HG02870 (cell line): ENCODE measurements around the gene ANO9.

ENCODE experiments used
- ATAC-seq: cut with Tn5 transposase; IDR thresholded peaks from one replicate; pipeline ENCODE4 v1.9.1; 2021; ENCODE audit warnings: mild to moderate bottlenecking, moderate library complexity; ENCODE audit not compliant: unreplicated experiment

ANO9 gene

GRCh38 chr11:372809-373715 lies 68.7 kb downstream of the ANO9 start:
- ATAC-seq = no peak

GRCh38 chr11:371716-372590 lies 69.9 kb downstream of the ANO9 start:
- no peak for ATAC-seq

GRCh38 chr11:371051-371450 lies 70.8 kb downstream of the ANO9 start:
- no peak for ATAC-seq

GRCh38 chr11:370070-370941 lies 71.5 kb downstream of the ANO9 start:
- ATAC-seq = no peak

DNA sequence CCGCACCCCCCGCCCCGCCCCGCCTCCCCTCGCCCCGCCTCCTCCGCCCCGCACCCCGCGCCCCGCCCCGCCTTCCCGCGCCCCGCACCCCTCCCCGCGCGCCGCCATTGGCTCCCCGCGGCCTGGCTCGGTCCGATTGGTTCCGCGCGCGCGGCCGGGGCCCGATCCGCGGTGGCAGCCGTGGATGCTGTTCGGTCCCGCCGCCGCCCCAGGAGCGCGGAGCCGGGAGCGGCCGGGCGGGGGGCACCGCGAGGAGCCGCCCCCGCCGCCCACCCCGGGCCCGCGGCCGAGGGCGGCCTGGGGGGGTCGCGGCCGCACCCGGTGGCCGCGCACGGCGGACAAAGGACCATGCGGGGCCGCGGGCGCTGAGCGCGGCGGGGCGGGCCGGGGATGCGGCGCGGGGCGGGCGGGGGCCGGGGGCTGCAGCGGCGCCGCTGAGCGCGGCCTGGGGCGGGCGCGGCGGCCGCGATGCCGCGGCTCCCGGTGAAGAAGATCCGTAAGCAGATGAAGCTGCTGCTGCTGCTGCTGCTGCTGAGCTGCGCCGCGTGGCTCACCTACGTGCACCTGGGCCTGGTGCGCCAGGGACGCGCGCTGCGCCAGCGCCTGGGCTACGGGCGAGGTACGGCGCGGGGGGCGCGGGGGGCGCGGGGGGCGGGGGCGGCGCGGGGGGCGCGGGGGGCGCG lies 72.3 kb downstream of the ANO9 start, which contains the start of gene B4GALNT4:
TSS of gene B4GALNT4 (plus strand) at position 164 of the 683 bp plus-strand sequence. CDS start at position 469, 305 bp downstream.
- ATAC-seq = no peak

DNA sequence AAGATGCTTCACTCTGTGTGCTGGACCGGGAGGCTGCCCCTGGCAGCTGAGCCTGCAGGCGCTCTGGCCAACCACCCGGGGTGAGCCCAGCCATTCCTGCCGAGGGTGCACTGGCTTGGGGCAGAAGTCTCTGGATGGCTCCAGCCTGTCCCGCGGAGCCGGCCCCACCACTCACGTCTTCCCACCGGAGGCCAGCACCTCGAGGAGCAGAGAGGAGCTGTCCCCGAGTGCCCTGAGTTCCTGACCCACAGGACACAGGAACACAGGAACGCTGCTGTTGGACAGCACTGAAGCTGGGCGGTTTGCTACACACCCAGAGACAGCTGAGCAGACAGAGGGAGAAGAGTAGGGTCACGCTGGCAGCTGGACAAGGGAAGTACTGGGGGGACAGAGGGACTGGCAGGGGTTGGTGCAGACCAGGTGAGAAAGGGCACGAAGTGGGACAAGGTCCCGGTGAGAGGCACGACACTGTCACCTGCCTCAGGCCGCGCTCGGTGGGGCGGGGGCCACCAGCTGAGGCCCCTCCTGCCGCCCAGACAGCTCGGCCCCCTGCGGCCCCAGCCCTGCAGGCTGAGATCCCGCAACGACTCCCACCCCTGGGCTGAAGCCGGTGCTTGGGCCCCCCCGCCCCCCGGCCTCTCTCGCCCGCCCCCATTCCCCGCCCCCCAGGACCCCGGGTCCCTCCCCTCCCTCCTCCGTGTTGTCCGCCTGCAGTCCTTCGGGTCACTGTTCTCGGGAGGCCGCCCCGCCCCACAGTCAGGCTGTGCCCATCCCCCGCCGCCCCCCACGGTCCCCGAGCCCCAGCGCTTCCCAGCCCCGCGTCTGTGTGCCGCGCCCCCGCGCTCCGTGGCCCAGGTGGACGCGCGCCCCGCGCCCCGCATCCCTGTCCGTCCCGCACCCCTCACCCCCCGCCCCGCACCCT lies 73.1 kb downstream of the ANO9 start:
- no peak for ATAC-seq

- ATAC-seq = no peak
These were observed 73.8 kb downstream of the ANO9 start for GRCh38 chr11:367956-368413.
